ENCODE data around the gene SARM1. TPM values are rescaled to one million over a fixed set of nuclear protein-coding genes. Genes with fewer than 3 reads are reported as not detected.

The SARM1 gene
- total and polyA plus RNA-seq, 2 of the 13 experiments (the other 11 are each of a cell fraction or from before 2014, with no cell fraction given) = 0.73 to 0.86 TPM

GRCh38 chr17:28405632-28406472 lies 34.4 kb downstream of the SARM1 start, which contains the start of gene SLC46A1 (continued):
- no peak for TF ChIP-seq RAD21 (CRISPR knock-in tag; IDR thresholded peaks at IDR 0.05)
- TF ChIP-seq GABPA (IDR thresholded peaks at IDR 0.05; ENCODE audit: low read depth, low read length) = no peak
- no peak for TF ChIP-seq GABPA (CRISPR knock-in tag; IDR thresholded peaks at IDR 0.05; ENCODE audit: low read depth)
- no peak for TF ChIP-seq ZBTB44 (CRISPR knock-in tag; IDR thresholded peaks at IDR 0.05)
- TF ChIP-seq, protein P1, sequence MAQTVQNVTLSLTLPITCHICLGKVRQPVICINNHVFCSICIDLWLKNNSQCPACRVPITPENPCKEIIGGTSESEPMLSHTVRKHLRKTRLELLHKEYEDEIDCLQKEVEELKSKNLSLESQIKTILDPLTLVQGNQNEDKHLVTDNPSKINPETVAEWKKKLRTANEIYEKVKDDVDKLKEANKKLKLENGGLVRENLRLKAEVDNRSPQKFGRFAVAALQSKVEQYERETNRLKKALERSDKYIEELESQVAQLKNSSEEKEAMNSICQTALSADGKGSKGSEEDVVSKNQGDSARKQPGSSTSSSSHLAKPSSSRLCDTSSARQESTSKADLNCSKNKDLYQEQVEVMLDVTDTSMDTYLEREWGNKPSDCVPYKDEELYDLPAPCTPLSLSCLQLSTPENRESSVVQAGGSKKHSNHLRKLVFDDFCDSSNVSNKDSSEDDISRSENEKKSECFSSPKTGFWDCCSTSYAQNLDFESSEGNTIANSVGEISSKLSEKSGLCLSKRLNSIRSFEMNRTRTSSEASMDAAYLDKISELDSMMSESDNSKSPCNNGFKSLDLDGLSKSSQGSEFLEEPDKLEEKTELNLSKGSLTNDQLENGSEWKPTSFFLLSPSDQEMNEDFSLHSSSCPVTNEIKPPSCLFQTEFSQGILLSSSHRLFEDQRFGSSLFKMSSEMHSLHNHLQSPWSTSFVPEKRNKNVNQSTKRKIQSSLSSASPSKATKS (CRISPR knock-in tag; IDR thresholded peaks at IDR 0.05) = no peak
- no peak for TF ChIP-seq SYNCRIP (IDR thresholded peaks at IDR 0.05; ENCODE audit: insufficient read depth, low read depth, low read length)
- TF ChIP-seq SRSF1 (optimal IDR thresholded peaks at IDR 0.05; ENCODE audit: low read depth, low read length) = peak; percentile 46
- no peak for TF ChIP-seq MIXL1 (CRISPR knock-in tag; IDR thresholded peaks at IDR 0.05)
- TF ChIP-seq ZNF20 (CRISPR knock-in tag; IDR thresholded peaks at IDR 0.05) = no peak
- TF ChIP-seq AGO1 (IDR thresholded peaks at IDR 0.05; ENCODE audit: low read depth, low read length, poor library complexity, severe bottlenecking) = no peak
- TF ChIP-seq ZNF33B (CRISPR knock-in tag; IDR thresholded peaks at IDR 0.05) = no peak
- no peak for TF ChIP-seq BRD4 (CRISPR knock-in tag; IDR thresholded peaks at IDR 0.05)
- TF ChIP-seq ZNF747 (CRISPR knock-in tag; IDR thresholded peaks at IDR 0.05; ENCODE audit: borderline replicate concordance) = no peak
- no peak for TF ChIP-seq RORA (CRISPR knock-in tag; IDR thresholded peaks at IDR 0.05)
- TF ChIP-seq ZSCAN31 (CRISPR knock-in tag; IDR thresholded peaks at IDR 0.05; ENCODE audit: low read depth) = no peak
- TF ChIP-seq SPEN (CRISPR knock-in tag; IDR thresholded peaks at IDR 0.05; ENCODE audit: low read depth) = 0 out of 2 replicates have a peak, but pooled peaks have one; percentile 26
- TF ChIP-seq KLF6 (CRISPR knock-in tag; IDR thresholded peaks at IDR 0.05) = no peak; the same call in 1 of the 2 replicates
- no peak for TF ChIP-seq GLI4 (CRISPR knock-in tag; IDR thresholded peaks at IDR 0.05; ENCODE audit: borderline replicate concordance)
- no peak for TF ChIP-seq ZBTB2 (CRISPR knock-in tag; IDR thresholded peaks at IDR 0.05; ENCODE audit: low read depth)
- no peak for TF ChIP-seq NFRKB (IDR thresholded peaks at IDR 0.05)
- TF ChIP-seq, protein P2, sequence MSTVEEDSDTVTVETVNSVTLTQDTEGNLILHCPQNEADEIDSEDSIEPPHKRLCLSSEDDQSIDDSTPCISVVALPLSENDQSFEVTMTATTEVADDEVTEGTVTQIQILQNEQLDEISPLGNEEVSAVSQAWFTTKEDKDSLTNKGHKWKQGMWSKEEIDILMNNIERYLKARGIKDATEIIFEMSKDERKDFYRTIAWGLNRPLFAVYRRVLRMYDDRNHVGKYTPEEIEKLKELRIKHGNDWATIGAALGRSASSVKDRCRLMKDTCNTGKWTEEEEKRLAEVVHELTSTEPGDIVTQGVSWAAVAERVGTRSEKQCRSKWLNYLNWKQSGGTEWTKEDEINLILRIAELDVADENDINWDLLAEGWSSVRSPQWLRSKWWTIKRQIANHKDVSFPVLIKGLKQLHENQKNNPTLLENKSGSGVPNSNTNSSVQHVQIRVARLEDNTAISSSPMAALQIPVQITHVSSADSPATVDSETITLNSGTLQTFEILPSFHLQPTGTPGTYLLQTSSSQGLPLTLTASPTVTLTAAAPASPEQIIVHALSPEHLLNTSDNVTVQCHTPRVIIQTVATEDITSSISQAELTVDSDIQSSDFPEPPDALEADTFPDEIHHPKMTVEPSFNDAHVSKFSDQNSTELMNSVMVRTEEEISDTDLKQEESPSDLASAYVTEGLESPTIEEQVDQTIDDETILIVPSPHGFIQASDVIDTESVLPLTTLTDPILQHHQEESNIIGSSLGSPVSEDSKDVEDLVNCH (CRISPR knock-in tag; IDR thresholded peaks at IDR 0.05) = no peak
